Mucosa of descending colon (tissue), 3 donors: Measurements from ENCODE around the gene CDH4. TPM values are rescaled to one million over a fixed set of nuclear protein-coding genes. Genes with fewer than 3 reads are reported as not detected.
A peak's percentile ranks its signal among the peaks of the same experiment; 100 is the strongest.

ENCODE experiments used
- ATAC-seq: fragments of 200-7000 bp; cut with Tn5 transposase; one replicate; pipeline ENCODE4 v1.9.1; 2020; ENCODE audit warnings: mild to moderate bottlenecking, moderate library complexity
- DNase-seq, 3 donors: peaks; one replicate each; pipeline ENCODE4 v3.0.0-alpha.2; 2020
- H3K36me3 ChIP-seq: fragments of 200-600 bp; one replicate; pipeline ENCODE4 v1.8.0; 2021; ENCODE audit warnings: low read depth, mild to moderate bottlenecking
- H3K4me1 ChIP-seq: fragments of 200-600 bp; one replicate; pipeline ENCODE4 v1.8.0; 2021; ENCODE audit warnings: low read depth, mild to moderate bottlenecking
- H3K4me3 ChIP-seq: fragments of 200-600 bp; one replicate; pipeline ENCODE4 v1.8.0; 2021; ENCODE audit warnings: mild to moderate bottlenecking
- H3K9me3 ChIP-seq: fragments of 200-600 bp; one replicate; pipeline ENCODE4 v1.8.0; 2021; ENCODE audit warnings: mild to moderate bottlenecking
- intact Hi-C, 2 donors: fragments of 100-400 bp; cut with DNase I in 1 of 2; cut with micrococcal nuclease in 1 of 2; formaldehyde crosslinking; loops; one replicate each; pipeline versions ENCODE4 v1.11.0 to v1.11.1; 2022; cut with DNase I, micrococcal nuclease
- microRNA-seq: library from miRNA; unstranded; fragments of <30 nt; microRNA quantifications from one replicate; pipeline ENCODE4, GENCODE V29; 2019
- total RNA-seq, 3 donors: library from RNA; stranded (reverse); fragmentation: NEBNext Ultra II Directional in 2 of 3; extraction: Animal tissue kit (Norgen Biotek cat#: 25700) in 2 of 3; gene quantifications; one replicate each; pipeline versions ENCODE4 v1.2.1 to v1.2.4, GENCODE V29; 2021 to 2023
- TF ChIP-seq, protein P1 (sequence below): fragments of 200-600 bp; IDR thresholded peaks from one replicate; pipeline ENCODE4 v1.8.0; 2022; ENCODE audit warnings: antibody characterized with exemption, mild to moderate bottlenecking
- donor health status: DM: no; HTN: no; CAD: no; lungs with moderate emphysema.
- donor health status: DM: no; HTN: no; CAD: no.
- donor health status: DM: no; HTN: yes; CAD: no.

CDH4 gene
- total RNA-seq, 3 donors from 2014 or later: 0.16 TPM; not detected in 2

DNA sequence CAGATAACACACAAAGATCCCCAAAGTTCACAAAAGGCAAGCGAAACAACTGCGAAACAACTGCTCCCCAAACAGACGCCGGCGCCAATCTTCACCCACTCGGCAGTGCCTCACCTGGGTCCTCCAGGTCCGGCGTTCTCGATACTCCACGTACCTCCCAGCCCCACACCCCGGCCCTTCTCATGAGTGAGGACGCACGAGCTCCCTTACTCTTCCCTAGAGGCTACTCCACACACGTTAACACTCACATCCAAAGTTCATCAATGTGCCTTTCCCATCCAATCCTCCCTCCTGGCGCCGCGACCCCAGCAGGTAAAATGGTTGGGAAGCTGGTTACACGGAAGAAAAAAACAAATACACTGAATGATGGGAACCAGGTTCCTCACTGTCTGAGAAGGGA, 736.6 kb downstream of the CDH4 start:
- H3K9me3 ChIP-seq: peaks cover 9% of the 10 kb centered on the region
- TF ChIP-seq, protein P1, sequence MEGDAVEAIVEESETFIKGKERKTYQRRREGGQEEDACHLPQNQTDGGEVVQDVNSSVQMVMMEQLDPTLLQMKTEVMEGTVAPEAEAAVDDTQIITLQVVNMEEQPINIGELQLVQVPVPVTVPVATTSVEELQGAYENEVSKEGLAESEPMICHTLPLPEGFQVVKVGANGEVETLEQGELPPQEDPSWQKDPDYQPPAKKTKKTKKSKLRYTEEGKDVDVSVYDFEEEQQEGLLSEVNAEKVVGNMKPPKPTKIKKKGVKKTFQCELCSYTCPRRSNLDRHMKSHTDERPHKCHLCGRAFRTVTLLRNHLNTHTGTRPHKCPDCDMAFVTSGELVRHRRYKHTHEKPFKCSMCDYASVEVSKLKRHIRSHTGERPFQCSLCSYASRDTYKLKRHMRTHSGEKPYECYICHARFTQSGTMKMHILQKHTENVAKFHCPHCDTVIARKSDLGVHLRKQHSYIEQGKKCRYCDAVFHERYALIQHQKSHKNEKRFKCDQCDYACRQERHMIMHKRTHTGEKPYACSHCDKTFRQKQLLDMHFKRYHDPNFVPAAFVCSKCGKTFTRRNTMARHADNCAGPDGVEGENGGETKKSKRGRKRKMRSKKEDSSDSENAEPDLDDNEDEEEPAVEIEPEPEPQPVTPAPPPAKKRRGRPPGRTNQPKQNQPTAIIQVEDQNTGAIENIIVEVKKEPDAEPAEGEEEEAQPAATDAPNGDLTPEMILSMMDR: no peak
- ATAC-seq: no peak
- no peaks in the 10 kb centered on the region for H3K4me1 ChIP-seq
- H3K4me3 ChIP-seq: no peak overlapping the region
- H3K36me3 ChIP-seq: no peaks in the 10 kb centered on the region
- intact Hi-C loops: no loop called here
- DNase-seq: peak in 1 of 3 donors; percentile 15

DNA sequence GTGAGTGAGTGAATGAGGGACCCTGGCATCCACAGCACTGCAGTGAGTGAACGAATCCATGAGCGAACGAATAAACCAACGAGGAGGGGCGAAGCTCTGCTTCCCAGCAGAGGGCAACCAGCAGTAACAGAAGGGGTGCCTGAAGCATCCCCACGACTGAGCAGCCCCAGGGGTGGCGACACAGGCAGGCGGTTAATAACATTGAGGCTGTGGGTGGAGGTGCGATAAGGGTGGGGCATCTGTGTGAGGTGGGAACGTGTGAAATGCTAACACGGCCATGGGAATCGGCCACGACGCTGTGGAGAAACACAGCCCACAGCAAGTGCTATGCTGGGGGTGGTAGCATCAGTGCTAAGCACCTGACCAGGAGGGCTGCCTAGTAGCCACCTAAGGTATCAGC, 737.7 kb downstream of the CDH4 start:
- H3K4me1 ChIP-seq: no peaks in the 10 kb centered on the region
- peak in 1 of 3 donors; percentile 9 for DNase-seq
- H3K36me3 ChIP-seq: no peaks in the 10 kb centered on the region
- TF ChIP-seq, protein P1: no peak
- ATAC-seq: no peak
- peaks cover 9% of the 10 kb centered on the region for H3K9me3 ChIP-seq
- H3K4me3 ChIP-seq: no peak overlapping the region
- intact Hi-C loops: no loop called here

Small RNA genes lying within 50 kb of the gene (microRNA-seq; reads per million reads assigned to microRNA genes)
- gene MIR1257: not detected
